Upper lobe of left lung (tissue), 6 donors: ENCODE data around the gene SAP30BP. TPM values are rescaled to one million over a fixed set of nuclear protein-coding genes. Genes with fewer than 3 reads are reported as not detected.

Experiments
- ATAC-seq, 2 donors: fragments of 200-7000 bp; cut with Tn5 transposase; one replicate each; pipeline ENCODE4 v1.9.1; 2022; ENCODE audit warnings: mild to moderate bottlenecking in 2 of 2, moderate library complexity in 2 of 2; ENCODE audit not compliant: low FRiP score in 2 of 2
- DNase-seq, 2 donors: peaks; one replicate each; pipeline ENCODE4 v3.0.0-alpha.2; 2019 to 2020
- H3K27ac ChIP-seq, 4 donors: fragments of 200-600 bp; sonication (generic); one replicate each; pipeline ENCODE4 v1.5.1; 2016 to 2019
- H3K27me3 ChIP-seq, 4 donors: fragments of 200-600 bp; sonication (generic); one replicate each; pipeline ENCODE4 v1.5.1; 2017 to 2019
- H3K36me3 ChIP-seq, 4 donors: fragments of 200-600 bp; sonication (generic); one replicate each; pipeline ENCODE4 v1.5.1; 2016 to 2019
- H3K4me1 ChIP-seq, 4 donors: fragments of 200-600 bp; sonication (generic); one replicate each; pipeline ENCODE4 v1.5.1; 2018 to 2019
- H3K4me3 ChIP-seq, 4 donors: fragments of 200-600 bp; sonication (generic); one replicate each; pipeline ENCODE4 v1.5.1; 2017 to 2019; ENCODE audit warnings: mild to moderate bottlenecking in 2 of 4, moderate library complexity in 1 of 4
- H3K9me3 ChIP-seq, 4 donors: fragments of 200-600 bp; sonication (generic); one replicate each; pipeline ENCODE4 v1.5.1; 2018 to 2019
- EP300 ChIP-seq, 4 donors: sonication (generic); formaldehyde crosslinking; IDR thresholded peaks; one replicate each; pipeline ENCODE4 v1.5.1; 2017; ENCODE audit warnings: antibody characterized with exemption in 4 of 4, control low read depth in 2 of 4
- POLR2A ChIP-seq, 4 donors: fragments of 450-650 bp; IDR thresholded peaks; one replicate each; pipeline ENCODE4 v1.5.1; 2016 to 2017; ENCODE audit warnings: antibody characterized with exemption in 4 of 4, mild to moderate bottlenecking in 2 of 4
- POLR2AphosphoS5 ChIP-seq, 2 donors: sonication (generic); formaldehyde crosslinking; IDR thresholded peaks; one replicate each; pipeline ENCODE4 v1.5.1; 2017; ENCODE audit warnings: antibody characterized with exemption in 2 of 2
- WGBS, 2 donors: methylation state at CpG; one replicate each; pipeline ENCODE4 v1.1.5; 2017 to 2018; 5-methylcytosine and 5-hydroxymethylcytosine counted together
- total RNA-seq, 6 donors: library from RNA; depleted of rRNA in 4 of 6; stranded (reverse); fragments of >200 nt in 4 of 6; gene quantifications; one replicate each; pipeline versions ENCODE4 v1.1.0 to v1.2.1, GENCODE V29; 2016 to 2021
- TF ChIP-seq, protein P1 (sequence below), 6 experiments: fragments of 450-650 bp in 4 of 6; fragments of 200-600 bp in 2 of 6; sonication (generic) in 2 of 6; IDR thresholded peaks; one replicate each; pipeline ENCODE4 v1.5.1; 2016 to 2019; ENCODE audit warnings: antibody characterized with exemption in 6 of 6
- donor health status: DM: no; HTN: no; CAD: no; lungs with moderate emphysema.
- donor health status: DM: no; HTN: yes; CAD: no; lungs with severe emphysema.

SAP30BP gene
- total RNA-seq, 6 donors from 2014 or later, result 64.1 to 125 (median 80.8) TPM

DNA sequence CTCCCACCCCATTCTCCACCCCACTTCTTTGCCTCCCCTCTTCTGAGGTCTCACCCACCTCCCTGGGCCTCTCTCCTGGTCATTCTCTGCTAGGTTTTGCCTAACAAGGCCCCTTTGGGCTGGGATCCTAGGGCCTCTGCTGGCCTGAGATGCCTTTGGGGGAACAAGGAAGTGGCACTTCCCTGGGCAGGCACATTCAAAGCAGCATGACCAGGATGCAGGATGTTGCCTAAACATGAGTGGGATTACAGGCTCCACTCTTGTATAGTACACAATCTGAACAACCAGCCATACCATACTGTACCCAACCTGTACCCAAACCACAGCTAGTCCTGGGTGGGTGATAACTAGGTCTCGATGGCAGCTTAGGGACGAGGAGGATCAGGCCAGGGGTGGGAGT lies 88.9 kb downstream of the SAP30BP start:
- Histone ChIP-seq H3K27me3 (no peaks in the 10 kb centered on the region), H3K9me3 (no peaks in the 10 kb centered on the region), H3K36me3 (peaks cover 3 to 46% (median 15%) of the 10 kb centered on the region in 4 donors), H3K27ac (no peak overlapping the region), H3K4me1 (peaks cover 14 to 23% (median 19%) of the 10 kb centered on the region in 4 donors), H3K4me3 (no peak overlapping the region)
- no peak for DNase-seq
- WGBS, 2 donors, result 80 to 96% methylated on average over 2 of the region's 2 CpGs
- TF ChIP-seq POLR2AphosphoS5 (IDR thresholded peaks at IDR 0.05) (no peak), EP300 (IDR thresholded peaks at IDR 0.05) (no peak), POLR2A (IDR thresholded peaks at IDR 0.05) (no peak)
- TF ChIP-seq, protein P1, sequence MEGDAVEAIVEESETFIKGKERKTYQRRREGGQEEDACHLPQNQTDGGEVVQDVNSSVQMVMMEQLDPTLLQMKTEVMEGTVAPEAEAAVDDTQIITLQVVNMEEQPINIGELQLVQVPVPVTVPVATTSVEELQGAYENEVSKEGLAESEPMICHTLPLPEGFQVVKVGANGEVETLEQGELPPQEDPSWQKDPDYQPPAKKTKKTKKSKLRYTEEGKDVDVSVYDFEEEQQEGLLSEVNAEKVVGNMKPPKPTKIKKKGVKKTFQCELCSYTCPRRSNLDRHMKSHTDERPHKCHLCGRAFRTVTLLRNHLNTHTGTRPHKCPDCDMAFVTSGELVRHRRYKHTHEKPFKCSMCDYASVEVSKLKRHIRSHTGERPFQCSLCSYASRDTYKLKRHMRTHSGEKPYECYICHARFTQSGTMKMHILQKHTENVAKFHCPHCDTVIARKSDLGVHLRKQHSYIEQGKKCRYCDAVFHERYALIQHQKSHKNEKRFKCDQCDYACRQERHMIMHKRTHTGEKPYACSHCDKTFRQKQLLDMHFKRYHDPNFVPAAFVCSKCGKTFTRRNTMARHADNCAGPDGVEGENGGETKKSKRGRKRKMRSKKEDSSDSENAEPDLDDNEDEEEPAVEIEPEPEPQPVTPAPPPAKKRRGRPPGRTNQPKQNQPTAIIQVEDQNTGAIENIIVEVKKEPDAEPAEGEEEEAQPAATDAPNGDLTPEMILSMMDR (IDR thresholded peaks at IDR 0.05), result no peak
- ATAC-seq, result no peak

DNA sequence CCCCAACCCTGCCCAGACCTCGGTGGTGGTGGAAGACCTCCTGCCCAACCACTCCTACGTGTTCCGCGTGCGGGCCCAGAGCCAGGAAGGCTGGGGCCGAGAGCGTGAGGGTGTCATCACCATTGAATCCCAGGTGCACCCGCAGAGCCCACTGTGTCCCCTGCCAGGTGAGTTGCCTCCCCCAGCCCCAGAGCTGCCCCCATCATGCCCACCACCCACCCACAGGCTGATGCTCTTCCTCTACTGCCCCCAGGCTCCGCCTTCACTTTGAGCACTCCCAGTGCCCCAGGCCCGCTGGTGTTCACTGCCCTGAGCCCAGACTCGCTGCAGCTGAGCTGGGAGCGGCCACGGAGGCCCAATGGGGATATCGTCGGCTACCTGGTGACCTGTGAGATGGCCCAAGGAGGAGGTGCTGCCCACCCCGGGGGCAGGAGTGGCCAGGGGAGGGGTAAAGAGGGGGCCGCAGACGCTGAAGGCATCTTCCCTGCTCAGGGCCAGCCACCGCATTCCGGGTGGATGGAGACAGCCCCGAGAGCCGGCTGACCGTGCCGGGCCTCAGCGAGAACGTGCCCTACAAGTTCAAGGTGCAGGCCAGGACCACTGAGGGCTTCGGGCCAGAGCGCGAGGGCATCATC lies 89.4 kb downstream of the SAP30BP start:
- no peaks in the 10 kb centered on the region for H3K27me3 ChIP-seq
- peaks cover 3 to 46% (median 15%) of the 10 kb centered on the region in 4 donors for H3K36me3 ChIP-seq
- 93 to 94% methylated on average over 3 to 27 of the region's 29 CpGs for WGBS, 2 donors
- no peaks in the 10 kb centered on the region for H3K9me3 ChIP-seq
- TF ChIP-seq POLR2A (IDR thresholded peaks at IDR 0.05), result no peak
- TF ChIP-seq, protein P1 (IDR thresholded peaks at IDR 0.05), result no peak
- no peak for TF ChIP-seq EP300 (IDR thresholded peaks at IDR 0.05)
- no peak for TF ChIP-seq POLR2AphosphoS5 (IDR thresholded peaks at IDR 0.05)
- ATAC-seq, result no peak
- H3K4me3 ChIP-seq, result no peak overlapping the region
- DNase-seq, result no peak
- no peak overlapping the region for H3K27ac ChIP-seq
- H3K4me1 ChIP-seq, result peaks cover 14 to 23% (median 19%) of the 10 kb centered on the region in 4 donors

DNA sequence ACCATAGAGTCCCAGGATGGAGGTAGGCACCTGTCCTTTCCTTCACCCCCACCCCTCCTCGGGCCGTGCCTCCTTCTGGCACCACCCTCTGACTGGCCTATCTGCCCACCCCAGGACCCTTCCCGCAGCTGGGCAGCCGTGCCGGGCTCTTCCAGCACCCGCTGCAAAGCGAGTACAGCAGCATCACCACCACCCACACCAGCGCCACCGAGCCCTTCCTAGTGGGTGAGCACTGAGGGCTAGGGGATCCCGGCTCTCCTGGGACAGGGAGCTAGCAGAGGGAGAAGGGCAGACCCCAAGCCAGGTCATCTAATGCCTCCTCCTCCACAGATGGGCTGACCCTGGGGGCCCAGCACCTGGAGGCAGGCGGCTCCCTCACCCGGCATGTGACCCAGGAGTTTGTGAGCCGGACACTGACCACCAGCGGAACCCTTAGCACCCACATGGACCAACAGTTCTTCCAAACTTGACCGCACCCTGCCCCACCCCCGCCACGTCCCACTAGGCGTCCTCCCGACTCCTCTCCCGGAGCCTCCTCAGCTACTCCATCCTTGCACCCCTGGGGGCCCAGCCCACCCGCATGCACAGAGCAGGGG lies 90.0 kb downstream of the SAP30BP start:
- Histone ChIP-seq H3K4me1 (peaks cover 14 to 23% (median 19%) of the 10 kb centered on the region in 4 donors), H3K36me3 (peaks cover 3 to 41% (median 15%) of the 10 kb centered on the region in 4 donors), H3K4me3 (no peak overlapping the region), H3K27me3 (no peaks in the 10 kb centered on the region), H3K9me3 (no peaks in the 10 kb centered on the region), H3K27ac (no peak overlapping the region)
- DNase-seq (no peak), ATAC-seq (no peak)
- TF ChIP-seq EP300 (IDR thresholded peaks at IDR 0.05), result no peak
- TF ChIP-seq POLR2A (IDR thresholded peaks at IDR 0.05), result no peak
- TF ChIP-seq POLR2AphosphoS5 (IDR thresholded peaks at IDR 0.05), result no peak
- TF ChIP-seq, protein P1 (IDR thresholded peaks at IDR 0.05), result no peak
- 91 to 93% methylated on average over 17 to 20 of the region's 21 CpGs for WGBS, 2 donors

Other genes starting within 250 kb of the SAP30BP start
- 100 to 1,000 TPM in 2 of 6 donors, 10 to 100 TPM in 4; 62.3 to 320 (median 90.5) TPM for gene TMEM94, start 210.7 kb upstream of the SAP30BP start, total RNA-seq
- gene CASKIN2, start 151.8 kb upstream of the SAP30BP start, total RNA-seq, result 100 to 1,000 TPM in 1 of 6 donors, 10 to 100 TPM in 5; 24.1 to 113 (median 48.5) TPM
- 100 to 1,000 TPM in 2 of 6 donors, 10 to 100 TPM in 4; 19.5 to 125 (median 31.3) TPM for gene TSEN54, start 150.8 kb upstream of the SAP30BP start, total RNA-seq
- gene LLGL2, start 141.6 kb upstream of the SAP30BP start, total RNA-seq, result 100 to 1,000 TPM; 113 to 256 (median 175) TPM
- gene MYO15B, start 79.5 kb upstream of the SAP30BP start, total RNA-seq, result 100 to 1,000 TPM in 4 of 6 donors, 10 to 100 TPM in 2; 89.8 to 592 (median 183) TPM
- 1 to 10 TPM; 1.9 to 7.3 (median 3.3) TPM for gene SMIM5, start 33.9 kb upstream of the SAP30BP start, total RNA-seq
- 10 to 100 TPM; 11.4 to 97.4 (median 41.4) TPM for gene RECQL5, start 184 bp upstream of the SAP30BP start, total RNA-seq
- gene ITGB4, start 54.1 kb downstream of the SAP30BP start, total RNA-seq, result 10 to 100 TPM; 16.8 to 75.2 (median 41.2) TPM
- gene GALK1, start 97.9 kb downstream of the SAP30BP start, total RNA-seq, result 10 to 100 TPM; 18.9 to 65.7 (median 40.6) TPM
- gene UNK, start 117.5 kb downstream of the SAP30BP start, total RNA-seq, result 10 to 100 TPM; 22.4 to 97.4 (median 31.4) TPM
- gene UNC13D, start 177.1 kb downstream of the SAP30BP start, total RNA-seq, result 100 to 1,000 TPM in 4 of 6 donors, 10 to 100 TPM in 2; 38.0 to 243 (median 123) TPM
- 100 to 1,000 TPM in 2 of 6 donors, 10 to 100 TPM in 4; 70.1 to 183 (median 87.8) TPM for gene WBP2, start 188.0 kb downstream of the SAP30BP start, total RNA-seq
- 10 to 100 TPM; 20.1 to 55.6 (median 33.3) TPM for gene TRIM47, start 211.2 kb downstream of the SAP30BP start, total RNA-seq
- gene TRIM65, start 229.6 kb downstream of the SAP30BP start, total RNA-seq, result 10 to 100 TPM; 23.4 to 35.1 (median 28.2) TPM
- 100 to 1,000 TPM in 1 of 6 donors, 10 to 100 TPM in 5; 35.4 to 115 (median 77.0) TPM for gene MRPL38, start 237.5 kb downstream of the SAP30BP start, total RNA-seq